NCI-H1417 treated with DMSO at 0.1 percent for 48 hours (cell line): Measurements from ENCODE around the gene GTF2A1L.
"Not testable (repeated sequence)": the region's sequence is repeated elsewhere in the genome, so short reads cannot be mapped to it uniquely, and the experiment has no call there.

Experiments
- DNase-seq: peaks from one replicate; lab custom pipeline; 2025; lab: John Stamatoyannopoulos, UW

The GTF2A1L gene

GRCh38 chr2:48617618-48618017 is at the start of gene GTF2A1L:
GTF2A1L (plus strand) TSS chr2:48617856; CDS start chr2:48617875, 19 bp downstream.
- no peak for DNase-seq

GRCh38 chr2:48568547-48568946 is 49.1 kb upstream of the GTF2A1L start:
- DNase-seq: no peak

- no peak for DNase-seq
These were observed 48.2 kb upstream of the GTF2A1L start for GRCh38 chr2:48569433-48569832.

- DNase-seq: no peak
These were observed 44.8 kb upstream of the GTF2A1L start for GRCh38 chr2:48572816-48573215.

GRCh38 chr2:48574353-48575287 is 43.0 kb upstream of the GTF2A1L start:
- no peak for DNase-seq

- no peak for DNase-seq
These were observed 39.3 kb upstream of the GTF2A1L start for GRCh38 chr2:48578313-48578712.

- DNase-seq: no peak
These were observed 33.7 kb upstream of the GTF2A1L start for GRCh38 chr2:48583961-48584360.

GRCh38 chr2:48584551-48584950 is 33.1 kb upstream of the GTF2A1L start:
- DNase-seq: no peak

- DNase-seq: no peak
These were observed 31.2 kb upstream of the GTF2A1L start for GRCh38 chr2:48586433-48586832.

GRCh38 chr2:48587560-48587959 is 30.1 kb upstream of the GTF2A1L start:
- no peak for DNase-seq

GRCh38 chr2:48587961-48588360 is 29.7 kb upstream of the GTF2A1L start:
- no peak for DNase-seq

GRCh38 chr2:48588745-48589144 is 28.9 kb upstream of the GTF2A1L start:
- no peak for DNase-seq

GRCh38 chr2:48589170-48589767 is 28.4 kb upstream of the GTF2A1L start:
- DNase-seq: no peak

GRCh38 chr2:48590017-48590416 is 27.6 kb upstream of the GTF2A1L start:
- no peak for DNase-seq

GRCh38 chr2:48592067-48592466 is 25.6 kb upstream of the GTF2A1L start:
- no peak for DNase-seq

- DNase-seq: not testable (repeated sequence)
These were observed 20.9 kb upstream of the GTF2A1L start for GRCh38 chr2:48596751-48597150.

- DNase-seq: no peak
These were observed 20.2 kb upstream of the GTF2A1L start for GRCh38 chr2:48597492-48597891.

- DNase-seq: peak; percentile 47
These were observed 17.3 kb upstream of the GTF2A1L start for GRCh38 chr2:48600204-48600813.

GRCh38 chr2:48600917-48601316 is 16.7 kb upstream of the GTF2A1L start:
- DNase-seq: no peak

GRCh38 chr2:48601349-48601748 is 16.3 kb upstream of the GTF2A1L start:
- DNase-seq: no peak

- no peak for DNase-seq
These were observed 12.0 kb upstream of the GTF2A1L start for GRCh38 chr2:48605482-48606175.

GRCh38 chr2:48607307-48608014 is 10.2 kb upstream of the GTF2A1L start:
- DNase-seq: no peak
